ENCODE data around the gene TSHZ2. TPM values are rescaled to one million over a fixed set of nuclear protein-coding genes. Genes with fewer than 3 reads are reported as not detected.

Gene TSHZ2
- polyA plus RNA-seq, 1 donor = 10.7 TPM

GRCh38 chr20:53171065-53171464 lies 198.9 kb downstream of the TSHZ2 start:
- Histone ChIP-seq H3K27ac (ENCODE audit: low read length) (no peak overlapping the region), H3K9me3 (ENCODE audit: control insufficient read depth, low read depth, low read length) (no peaks in the 10 kb centered on the region), H3K36me3 (ENCODE audit: control insufficient read depth, insufficient read depth, low read length) (no peaks in the 10 kb centered on the region), H3K4me1 (ENCODE audit: control insufficient read depth, insufficient read depth, low read length) (no peaks in the 10 kb centered on the region), H3K27me3 (ENCODE audit: control insufficient read depth, insufficient read depth, low read length) (no peaks in the 10 kb centered on the region), H3K4me3 (ENCODE audit: low read length) (no peak overlapping the region)
- no peak for DNase-seq
- WGBS (ENCODE audit: insufficient coverage, low lambda C conversion rate) = 47% methylated on average over 3 of the region's 6 CpGs

DNA sequence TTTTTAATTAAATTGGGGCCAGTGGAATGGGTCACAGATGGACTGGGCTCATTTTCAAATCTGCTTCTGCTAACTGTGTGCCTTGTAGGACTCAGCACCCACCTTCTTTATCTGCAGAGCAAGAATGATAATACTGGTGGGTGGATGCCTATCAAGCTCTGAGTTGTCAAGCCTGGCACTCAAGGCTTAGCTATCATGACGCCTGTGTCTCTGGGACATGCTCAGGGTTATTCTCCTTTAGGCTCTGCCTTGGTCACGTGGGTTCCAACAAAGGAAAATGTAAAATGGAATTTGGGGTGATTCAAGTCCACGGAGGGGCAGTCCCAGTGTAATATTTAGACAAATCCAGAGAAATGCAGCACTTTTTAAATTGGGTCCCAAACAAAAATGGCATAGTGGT lies 202.3 kb downstream of the TSHZ2 start:
- Histone ChIP-seq H3K36me3 (ENCODE audit: control insufficient read depth, insufficient read depth, low read length) (no peaks in the 10 kb centered on the region), H3K4me1 (ENCODE audit: control insufficient read depth, insufficient read depth, low read length) (no peaks in the 10 kb centered on the region), H3K4me3 (ENCODE audit: low read length) (no peak overlapping the region), H3K9me3 (ENCODE audit: control insufficient read depth, low read depth, low read length) (no peaks in the 10 kb centered on the region), H3K27me3 (ENCODE audit: control insufficient read depth, insufficient read depth, low read length) (no peaks in the 10 kb centered on the region), H3K27ac (ENCODE audit: low read length) (no peak overlapping the region)
- DNase-seq = no peak
- WGBS (ENCODE audit: insufficient coverage, low lambda C conversion rate) = 100% methylated on average over 1 of the region's 3 CpGs

DNA sequence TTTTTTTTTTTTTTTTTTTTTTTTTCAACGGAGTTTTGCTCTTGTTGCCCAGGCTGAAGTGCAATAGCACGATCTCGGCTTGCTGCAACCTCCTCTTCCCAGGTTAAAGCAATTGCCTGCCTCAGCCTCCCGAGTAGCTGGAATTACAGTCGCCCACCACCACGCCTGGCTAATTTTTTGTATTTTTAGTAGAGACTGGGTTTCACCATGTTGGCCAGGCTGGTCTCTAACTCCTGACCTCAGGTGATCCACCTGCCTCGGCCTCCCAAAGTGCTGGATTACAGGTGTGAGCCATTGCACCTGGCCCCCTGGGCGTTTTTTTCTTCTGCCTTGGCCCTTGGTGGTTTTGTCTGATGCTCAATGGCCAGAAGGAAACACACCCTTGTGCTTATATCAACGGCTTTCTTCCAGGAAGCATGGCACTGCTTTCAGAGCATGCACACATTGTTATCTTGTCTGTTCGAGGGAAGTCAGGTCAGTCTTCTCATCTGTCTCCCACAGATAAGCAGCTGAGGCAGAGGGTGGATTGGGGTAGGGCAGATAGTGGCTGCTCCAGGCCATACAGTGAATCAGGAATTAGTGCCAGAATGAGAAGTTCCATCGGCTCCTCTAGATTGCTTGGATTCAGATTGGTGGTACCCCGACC lies 203.1 kb downstream of the TSHZ2 start:
- WGBS (ENCODE audit: insufficient coverage, low lambda C conversion rate) = 100% methylated on average over 1 of the region's 12 CpGs
- DNase-seq = no peak
- Histone ChIP-seq H3K4me1 (ENCODE audit: control insufficient read depth, insufficient read depth, low read length) (no peaks in the 10 kb centered on the region), H3K27me3 (ENCODE audit: control insufficient read depth, insufficient read depth, low read length) (no peaks in the 10 kb centered on the region), H3K27ac (ENCODE audit: low read length) (no peak overlapping the region), H3K36me3 (ENCODE audit: control insufficient read depth, insufficient read depth, low read length) (no peaks in the 10 kb centered on the region), H3K9me3 (ENCODE audit: control insufficient read depth, low read depth, low read length) (no peaks in the 10 kb centered on the region), H3K4me3 (ENCODE audit: low read length) (no peak overlapping the region)

GRCh38 chr20:53176134-53176533 lies 204.0 kb downstream of the TSHZ2 start:
- Histone ChIP-seq H3K4me1 (ENCODE audit: control insufficient read depth, insufficient read depth, low read length) (no peaks in the 10 kb centered on the region), H3K27ac (ENCODE audit: low read length) (no peak overlapping the region), H3K4me3 (ENCODE audit: low read length) (no peak overlapping the region), H3K36me3 (ENCODE audit: control insufficient read depth, insufficient read depth, low read length) (no peaks in the 10 kb centered on the region), H3K9me3 (ENCODE audit: control insufficient read depth, low read depth, low read length) (no peaks in the 10 kb centered on the region), H3K27me3 (ENCODE audit: control insufficient read depth, insufficient read depth, low read length) (no peaks in the 10 kb centered on the region)
- no peak for DNase-seq
- WGBS (ENCODE audit: insufficient coverage, low lambda C conversion rate) = 43% methylated on average over 1 of the region's 3 CpGs

- Histone ChIP-seq H3K4me3 (ENCODE audit: low read length) (no peak overlapping the region), H3K27me3 (ENCODE audit: control insufficient read depth, insufficient read depth, low read length) (no peaks in the 10 kb centered on the region), H3K4me1 (ENCODE audit: control insufficient read depth, insufficient read depth, low read length) (no peaks in the 10 kb centered on the region), H3K36me3 (ENCODE audit: control insufficient read depth, insufficient read depth, low read length) (no peaks in the 10 kb centered on the region), H3K27ac (ENCODE audit: low read length) (no peak overlapping the region), H3K9me3 (ENCODE audit: control insufficient read depth, low read depth, low read length) (no peaks in the 10 kb centered on the region)
- WGBS (ENCODE audit: insufficient coverage, low lambda C conversion rate) = no CpG with 5 or more reads among the region's 2 CpGs
- DNase-seq = no peak
Measured at GRCh38 chr20:53177687-53178086, 205.5 kb downstream of the TSHZ2 start.

DNA sequence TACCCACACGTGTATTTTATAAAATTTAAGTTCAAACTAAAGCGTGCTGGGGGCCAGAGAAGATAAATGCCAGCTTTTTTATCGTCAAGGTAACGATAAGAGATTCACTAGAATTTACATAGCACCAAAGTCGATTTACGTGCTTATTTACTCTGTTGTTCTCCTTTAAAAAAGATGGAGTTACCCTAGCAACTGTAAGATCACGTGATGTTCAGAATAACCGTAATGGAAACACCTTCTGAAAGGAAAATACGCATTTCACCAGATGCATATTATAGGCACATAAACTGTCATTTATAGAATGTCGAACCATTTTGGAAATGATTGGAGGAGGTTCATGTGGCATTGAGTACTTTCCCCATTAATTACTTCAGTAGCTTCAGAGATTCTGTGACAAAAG lies 207.6 kb downstream of the TSHZ2 start:
- H3K36me3 ChIP-seq (ENCODE audit: control insufficient read depth, insufficient read depth, low read length) = no peaks in the 10 kb centered on the region
- H3K27me3 ChIP-seq (ENCODE audit: control insufficient read depth, insufficient read depth, low read length) = no peaks in the 10 kb centered on the region
- H3K27ac ChIP-seq (ENCODE audit: low read length) = no peak overlapping the region
- no peak for DNase-seq
- H3K4me3 ChIP-seq (ENCODE audit: low read length) = no peak overlapping the region
- no peaks in the 10 kb centered on the region for H3K4me1 ChIP-seq (ENCODE audit: control insufficient read depth, insufficient read depth, low read length)
- whole genome bisulfite sequencing (ENCODE audit: insufficient coverage, low lambda C conversion rate) = 90% methylated on average over 2 of the region's 10 CpGs
- no peaks in the 10 kb centered on the region for H3K9me3 ChIP-seq (ENCODE audit: control insufficient read depth, low read depth, low read length)

DNA sequence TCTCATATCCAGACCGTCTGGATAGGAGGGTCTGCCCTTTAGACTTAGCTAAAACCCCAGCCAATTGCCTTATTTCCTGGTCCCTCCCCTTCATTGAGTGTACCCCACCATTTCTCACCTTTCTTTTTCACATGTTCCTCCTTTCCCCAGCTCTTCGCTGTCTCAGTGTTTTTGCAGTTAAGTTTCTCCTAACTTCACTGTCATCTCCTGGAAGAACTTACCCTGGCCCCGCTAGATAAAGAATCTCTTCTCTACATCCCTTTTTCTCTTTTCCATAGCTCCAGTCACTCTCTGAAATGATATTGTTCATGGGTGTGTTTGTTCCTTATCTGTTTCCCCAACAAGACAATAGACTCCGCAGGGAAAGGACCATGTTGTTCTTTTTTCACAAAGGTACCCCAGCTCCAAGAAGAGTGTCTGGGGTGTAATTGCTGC lies 208.8 kb downstream of the TSHZ2 start:
- no peak for DNase-seq
- Histone ChIP-seq H3K4me1 (ENCODE audit: control insufficient read depth, insufficient read depth, low read length) (no peaks in the 10 kb centered on the region), H3K27ac (ENCODE audit: low read length) (no peak overlapping the region), H3K36me3 (ENCODE audit: control insufficient read depth, insufficient read depth, low read length) (no peaks in the 10 kb centered on the region), H3K27me3 (ENCODE audit: control insufficient read depth, insufficient read depth, low read length) (no peaks in the 10 kb centered on the region), H3K4me3 (ENCODE audit: low read length) (no peak overlapping the region), H3K9me3 (ENCODE audit: control insufficient read depth, low read depth, low read length) (no peaks in the 10 kb centered on the region)
- 100% methylated on average over 1 of the region's 4 CpGs for WGBS (ENCODE audit: insufficient coverage, low lambda C conversion rate)

GRCh38 chr20:53181866-53182376 lies 209.8 kb downstream of the TSHZ2 start:
- WGBS (ENCODE audit: insufficient coverage, low lambda C conversion rate) = 96% methylated on average over 3 of the region's 3 CpGs
- H3K4me3 ChIP-seq (ENCODE audit: low read length) = no peak overlapping the region

GRCh38 chr20:53183181-53183580 lies 211.0 kb downstream of the TSHZ2 start:
- Histone ChIP-seq H3K27ac (ENCODE audit: low read length) (no peak overlapping the region), H3K4me3 (ENCODE audit: low read length) (no peak overlapping the region), H3K36me3 (ENCODE audit: control insufficient read depth, insufficient read depth, low read length) (no peaks in the 10 kb centered on the region), H3K27me3 (ENCODE audit: control insufficient read depth, insufficient read depth, low read length) (no peaks in the 10 kb centered on the region), H3K9me3 (ENCODE audit: control insufficient read depth, low read depth, low read length) (no peaks in the 10 kb centered on the region), H3K4me1 (ENCODE audit: control insufficient read depth, insufficient read depth, low read length) (no peaks in the 10 kb centered on the region)
- no CpG with 5 or more reads among the region's 6 CpGs for WGBS (ENCODE audit: insufficient coverage, low lambda C conversion rate)
- no peak for DNase-seq

More at GRCh38 chr20:53181866-53182376, 209.8 kb downstream of the TSHZ2 start:
- H3K36me3 ChIP-seq (ENCODE audit: control insufficient read depth, insufficient read depth, low read length) = no peaks in the 10 kb centered on the region
- H3K27ac ChIP-seq (ENCODE audit: low read length) = no peak overlapping the region
- DNase-seq = no peak
- H3K27me3 ChIP-seq (ENCODE audit: control insufficient read depth, insufficient read depth, low read length) = no peaks in the 10 kb centered on the region
- no peaks in the 10 kb centered on the region for H3K9me3 ChIP-seq (ENCODE audit: control insufficient read depth, low read depth, low read length)
- H3K4me1 ChIP-seq (ENCODE audit: control insufficient read depth, insufficient read depth, low read length) = no peaks in the 10 kb centered on the region

- H3K4me3 ChIP-seq (ENCODE audit: low read length) = no peak overlapping the region
Measured at GRCh38 chr20:53186635-53187034, 214.5 kb downstream of the TSHZ2 start.

More at GRCh38 chr20:53186635-53187034, 214.5 kb downstream of the TSHZ2 start:
- Histone ChIP-seq H3K9me3 (ENCODE audit: control insufficient read depth, low read depth, low read length) (no peaks in the 10 kb centered on the region), H3K36me3 (ENCODE audit: control insufficient read depth, insufficient read depth, low read length) (no peaks in the 10 kb centered on the region), H3K4me1 (ENCODE audit: control insufficient read depth, insufficient read depth, low read length) (no peaks in the 10 kb centered on the region), H3K27ac (ENCODE audit: low read length) (no peak overlapping the region), H3K27me3 (ENCODE audit: control insufficient read depth, insufficient read depth, low read length) (no peaks in the 10 kb centered on the region)
- DNase-seq = no peak
- 67% methylated on average over 1 of the region's 6 CpGs for WGBS (ENCODE audit: insufficient coverage, low lambda C conversion rate)

Measured in large intestine (tissue), 3 donors.